Measurements from ENCODE around the gene CCDC40.

The CCDC40 gene

DNA sequence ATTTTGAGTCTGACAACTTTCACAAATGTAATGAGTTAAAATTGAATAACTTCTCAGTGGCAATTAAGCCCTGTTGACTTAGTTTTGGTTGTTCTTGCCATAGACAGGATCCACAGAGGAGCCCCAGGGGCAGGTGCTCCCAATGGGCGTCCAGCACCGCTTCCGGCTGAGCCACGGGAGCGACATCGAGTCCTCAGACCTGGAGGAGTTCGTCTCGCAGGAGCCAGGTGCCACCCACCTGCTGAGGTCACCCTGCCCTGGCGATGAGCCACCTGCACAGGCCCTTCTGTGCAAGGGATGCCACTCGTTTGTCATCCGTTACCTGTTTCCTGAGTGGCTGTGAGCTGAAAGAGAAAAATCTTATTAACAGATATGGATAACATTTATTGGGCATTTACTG is 10.7 kb downstream of the CCDC40 start:
- H3K36me3 ChIP-seq = no peaks in the 10 kb centered on the region
- TF ChIP-seq Cebpa-rat (IDR thresholded peaks at IDR 0.05) = no peak
- H3K9ac ChIP-seq = no peak overlapping the region
- no peak overlapping the region for H3K4me2 ChIP-seq
- peaks cover 7% of the 10 kb centered on the region for H3K4me1 ChIP-seq
- no peaks in the 10 kb centered on the region for H4K20me1 ChIP-seq
- H3K27ac ChIP-seq = no peak overlapping the region
- peaks cover 5% of the 10 kb centered on the region for H3K9me3 ChIP-seq
- H3K27me3 ChIP-seq = no peaks in the 10 kb centered on the region
- H3K4me3 ChIP-seq = no peak overlapping the region

DNA sequence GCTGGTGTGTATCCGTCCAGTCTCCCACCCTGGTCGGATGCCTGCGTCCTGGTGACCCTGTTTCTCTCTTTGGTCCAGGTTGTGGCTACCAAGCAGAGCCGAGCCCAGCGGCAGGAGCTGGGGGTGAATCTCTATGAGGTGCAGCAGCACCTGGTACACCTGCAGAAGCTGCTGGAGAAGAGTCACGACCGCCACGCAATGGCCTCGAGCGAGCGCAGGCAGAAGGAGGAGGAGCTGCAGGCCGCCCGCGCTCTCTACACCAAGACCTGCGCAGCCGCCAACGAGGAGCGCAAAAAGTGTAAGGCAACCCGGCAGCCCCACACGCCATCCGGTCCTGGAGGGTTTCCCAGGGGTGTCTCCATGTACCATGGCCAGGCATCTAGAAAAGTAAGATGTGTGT is 13.5 kb downstream of the CCDC40 start:
- Histone ChIP-seq H3K4me2 (no peak overlapping the region), H3K9ac (no peak overlapping the region), H3K36me3 (no peaks in the 10 kb centered on the region), H3K27me3 (no peaks in the 10 kb centered on the region), H3K4me1 (peaks cover 17% of the 10 kb centered on the region), H4K20me1 (no peaks in the 10 kb centered on the region), H3K9me3 (no peaks in the 10 kb centered on the region), H3K4me3 (no peak overlapping the region), H3K27ac (no peak overlapping the region)
- TF ChIP-seq Cebpa-rat (IDR thresholded peaks at IDR 0.05) = no peak

DNA sequence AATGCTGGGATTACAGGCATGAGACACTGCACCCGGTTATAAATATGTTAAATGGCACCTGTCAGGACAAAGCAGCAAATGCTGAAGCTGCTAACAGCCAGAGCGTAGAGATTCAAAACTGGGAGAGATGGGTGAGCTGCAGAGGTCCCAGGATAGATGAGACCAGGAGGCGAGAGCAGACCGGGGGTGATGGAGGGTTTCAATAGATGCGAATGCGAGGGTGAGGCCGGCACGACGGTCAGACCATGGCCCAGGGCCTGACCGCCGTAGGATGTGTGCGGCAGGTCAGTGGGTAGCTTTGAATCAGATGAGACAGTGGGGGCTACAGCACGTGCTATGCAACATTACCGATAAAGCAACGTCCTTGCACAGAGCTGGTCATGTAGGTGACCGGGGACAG is 14.3 kb downstream of the CCDC40 start:
- Histone ChIP-seq H3K9me3 (no peaks in the 10 kb centered on the region), H3K27ac (no peak overlapping the region), H3K9ac (no peak overlapping the region), H3K4me2 (no peak overlapping the region), H3K36me3 (no peaks in the 10 kb centered on the region), H3K4me1 (peaks cover 17% of the 10 kb centered on the region), H3K4me3 (no peak overlapping the region), H4K20me1 (no peaks in the 10 kb centered on the region), H3K27me3 (no peaks in the 10 kb centered on the region)
- no peak for TF ChIP-seq Cebpa-rat (IDR thresholded peaks at IDR 0.05)

DNA sequence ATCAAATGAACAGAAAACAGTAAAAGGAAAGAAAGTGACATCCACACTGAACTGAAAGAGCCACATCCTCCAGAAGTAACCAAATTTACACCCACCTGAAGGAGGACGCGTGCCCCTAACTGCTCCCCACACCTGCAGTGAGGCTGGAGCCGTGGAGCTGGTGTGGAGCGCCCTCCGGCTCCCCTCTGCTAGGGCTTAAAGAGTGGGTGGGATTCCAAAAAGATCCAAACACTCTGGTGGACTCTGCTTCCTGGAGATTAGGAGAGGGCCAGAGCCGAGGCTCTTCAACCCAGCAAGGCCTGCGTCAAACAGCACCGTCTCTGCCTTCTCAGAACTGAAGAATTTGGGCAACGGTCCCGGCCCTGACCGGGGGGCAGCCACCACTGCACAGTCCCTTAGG is 15.2 kb downstream of the CCDC40 start:
- Histone ChIP-seq H3K4me1 (peaks cover 17% of the 10 kb centered on the region), H3K36me3 (no peaks in the 10 kb centered on the region), H4K20me1 (no peaks in the 10 kb centered on the region), H3K27me3 (no peaks in the 10 kb centered on the region), H3K27ac (no peak overlapping the region), H3K9ac (no peak overlapping the region), H3K4me2 (peak overlapping the region; percentile 46), H3K9me3 (no peaks in the 10 kb centered on the region), H3K4me3 (no peak overlapping the region)
- no peak for TF ChIP-seq Cebpa-rat (IDR thresholded peaks at IDR 0.05)

DNA sequence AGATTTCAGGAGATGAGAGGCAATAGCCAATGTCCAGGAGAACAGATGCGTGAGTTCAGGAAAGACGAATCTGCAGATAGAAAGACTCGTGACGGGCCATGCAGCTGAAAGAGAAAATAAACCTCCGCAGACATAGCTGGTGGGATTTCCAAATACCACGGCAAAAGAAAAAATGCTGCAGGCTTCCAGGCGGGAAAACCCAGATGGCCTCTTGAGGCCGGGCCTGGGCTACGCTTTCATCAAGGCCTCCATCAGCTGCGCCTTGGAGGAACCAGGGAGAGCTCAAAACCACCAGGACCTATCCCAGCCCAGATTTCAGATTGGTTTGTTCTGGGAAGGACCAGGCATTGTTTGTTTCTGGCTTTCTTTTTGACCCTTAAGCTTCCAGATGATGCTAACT is 16.7 kb downstream of the CCDC40 start:
- no peaks in the 10 kb centered on the region for H3K9me3 ChIP-seq
- H4K20me1 ChIP-seq = no peaks in the 10 kb centered on the region
- no peak overlapping the region for H3K27ac ChIP-seq
- H3K36me3 ChIP-seq = no peaks in the 10 kb centered on the region
- peaks cover 24% of the 10 kb centered on the region for H3K4me1 ChIP-seq
- H3K9ac ChIP-seq = no peak overlapping the region
- no peak for TF ChIP-seq Cebpa-rat (IDR thresholded peaks at IDR 0.05)
- H3K4me3 ChIP-seq = no peak overlapping the region
- H3K4me2 ChIP-seq = peak overlapping the region; percentile 46
- H3K27me3 ChIP-seq = no peaks in the 10 kb centered on the region

DNA sequence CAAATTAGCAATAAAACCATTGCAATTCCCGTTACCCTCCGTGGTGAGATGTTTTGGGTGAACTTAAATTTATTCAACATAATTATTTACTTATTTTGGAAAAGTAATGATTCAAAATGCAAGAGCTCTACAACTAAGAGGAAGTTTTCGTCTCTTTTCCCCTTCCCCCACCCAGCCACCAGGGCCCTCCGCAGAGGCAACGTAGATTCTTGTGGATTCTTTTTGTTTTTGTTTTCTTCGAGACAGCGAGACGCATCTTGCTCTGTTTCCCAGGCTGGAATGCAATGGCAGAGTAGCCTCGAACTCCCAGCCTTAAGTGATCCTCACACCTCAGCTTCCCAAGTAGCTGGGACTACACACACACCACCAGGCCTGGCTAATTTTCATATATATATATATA is 19.2 kb downstream of the CCDC40 start:
- no peaks in the 10 kb centered on the region for H3K36me3 ChIP-seq
- H3K4me1 ChIP-seq = peaks cover 24% of the 10 kb centered on the region
- H3K27me3 ChIP-seq = no peaks in the 10 kb centered on the region
- no peak overlapping the region for H3K27ac ChIP-seq
- no peak for TF ChIP-seq Cebpa-rat (IDR thresholded peaks at IDR 0.05)
- no peaks in the 10 kb centered on the region for H3K9me3 ChIP-seq
- H3K4me2 ChIP-seq = no peak overlapping the region
- H3K4me3 ChIP-seq = no peak overlapping the region
- H4K20me1 ChIP-seq = no peaks in the 10 kb centered on the region
- H3K9ac ChIP-seq = no peak overlapping the region

DNA sequence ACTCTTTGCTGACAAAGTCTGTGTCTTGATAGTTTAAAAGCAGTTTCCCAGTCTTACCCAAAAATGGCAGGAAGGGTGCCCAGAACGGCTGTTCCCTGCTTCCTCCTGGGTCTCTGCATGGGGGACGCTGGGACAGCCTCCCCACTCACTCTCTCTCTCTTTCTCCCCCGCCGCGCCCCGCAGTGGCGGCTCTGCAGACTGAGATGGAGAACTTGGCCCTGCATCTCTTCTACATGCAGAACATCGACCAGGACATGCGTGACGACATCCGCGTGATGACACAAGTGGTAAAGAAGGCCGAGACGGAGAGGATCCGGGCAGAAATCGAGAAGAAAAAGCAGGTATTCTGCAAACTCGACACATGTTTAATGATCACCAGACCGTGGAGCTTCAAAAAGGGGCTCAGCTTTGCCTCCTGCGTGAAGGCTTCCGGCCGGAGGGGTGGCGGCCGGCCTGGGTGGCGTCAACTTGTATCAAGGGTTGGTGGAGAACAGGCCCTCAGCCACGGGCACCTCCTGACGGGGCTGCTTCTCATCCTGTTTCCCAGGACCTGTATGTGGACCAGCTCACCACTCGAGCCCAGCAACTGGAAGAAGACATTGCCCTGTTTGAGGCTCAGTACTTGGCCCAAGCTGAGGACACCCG is 22.0 kb downstream of the CCDC40 start:
- no peak overlapping the region for H3K9ac ChIP-seq
- no peak overlapping the region for H3K27ac ChIP-seq
- H3K9me3 ChIP-seq = no peaks in the 10 kb centered on the region
- H3K27me3 ChIP-seq = no peaks in the 10 kb centered on the region
- H3K4me1 ChIP-seq = peaks cover 7% of the 10 kb centered on the region; the same call in 1 of the 2 replicates
- no peak overlapping the region for H3K4me2 ChIP-seq
- H3K36me3 ChIP-seq = no peaks in the 10 kb centered on the region
- no peak overlapping the region for H3K4me3 ChIP-seq
- no peaks in the 10 kb centered on the region for H4K20me1 ChIP-seq
- TF ChIP-seq Cebpa-rat (IDR thresholded peaks at IDR 0.05) = no peak

DNA sequence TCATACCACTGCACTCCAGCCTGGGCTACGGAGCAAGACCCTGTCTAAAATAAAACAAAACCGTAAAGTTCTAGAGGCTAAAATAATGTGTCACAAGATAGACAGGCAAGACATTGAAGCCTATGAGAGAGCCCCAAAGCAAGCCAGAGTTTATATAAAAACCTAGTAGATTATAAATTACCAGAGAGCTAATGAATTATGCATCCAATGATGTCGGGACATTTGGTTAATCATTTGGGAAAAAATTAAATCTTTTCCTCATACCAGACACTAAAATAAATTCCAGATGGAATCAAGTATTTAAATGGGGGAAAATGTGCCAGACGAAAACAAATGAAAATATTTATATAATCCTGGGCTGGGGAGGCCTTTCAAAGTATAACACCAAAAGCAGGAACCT is 24.2 kb downstream of the CCDC40 start:
- Histone ChIP-seq H3K4me2 (no peak overlapping the region), H3K9ac (no peak overlapping the region), H3K27me3 (no peaks in the 10 kb centered on the region), H3K27ac (no peak overlapping the region), H3K36me3 (no peaks in the 10 kb centered on the region), H3K9me3 (no peaks in the 10 kb centered on the region), H3K4me3 (no peak overlapping the region), H4K20me1 (no peaks in the 10 kb centered on the region), H3K4me1 (peaks cover 7% of the 10 kb centered on the region; the same call in 1 of the 2 replicates)
- no peak for TF ChIP-seq Cebpa-rat (IDR thresholded peaks at IDR 0.05)

DNA sequence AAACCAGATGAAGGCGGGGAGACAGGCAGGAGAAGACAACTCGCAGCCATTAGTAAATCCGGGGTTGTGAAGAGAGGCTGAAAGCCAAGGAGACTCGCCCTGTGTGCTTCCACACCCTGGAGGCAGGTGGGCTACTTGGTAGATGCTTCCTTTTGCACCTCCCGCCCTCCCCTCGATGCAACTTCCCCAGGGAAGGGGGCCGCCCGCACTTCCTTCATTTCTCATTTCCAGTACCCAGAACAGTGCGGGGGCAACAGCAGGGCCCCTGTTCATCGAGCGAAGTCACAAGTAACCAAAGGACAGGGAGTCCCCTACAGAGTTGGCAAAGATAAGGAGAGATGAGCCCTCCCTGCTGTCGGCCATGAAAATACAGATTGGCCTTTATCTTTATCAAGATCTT is 25.0 kb downstream of the CCDC40 start:
- no peak overlapping the region for H3K27ac ChIP-seq
- no peak for TF ChIP-seq Cebpa-rat (IDR thresholded peaks at IDR 0.05)

DNA sequence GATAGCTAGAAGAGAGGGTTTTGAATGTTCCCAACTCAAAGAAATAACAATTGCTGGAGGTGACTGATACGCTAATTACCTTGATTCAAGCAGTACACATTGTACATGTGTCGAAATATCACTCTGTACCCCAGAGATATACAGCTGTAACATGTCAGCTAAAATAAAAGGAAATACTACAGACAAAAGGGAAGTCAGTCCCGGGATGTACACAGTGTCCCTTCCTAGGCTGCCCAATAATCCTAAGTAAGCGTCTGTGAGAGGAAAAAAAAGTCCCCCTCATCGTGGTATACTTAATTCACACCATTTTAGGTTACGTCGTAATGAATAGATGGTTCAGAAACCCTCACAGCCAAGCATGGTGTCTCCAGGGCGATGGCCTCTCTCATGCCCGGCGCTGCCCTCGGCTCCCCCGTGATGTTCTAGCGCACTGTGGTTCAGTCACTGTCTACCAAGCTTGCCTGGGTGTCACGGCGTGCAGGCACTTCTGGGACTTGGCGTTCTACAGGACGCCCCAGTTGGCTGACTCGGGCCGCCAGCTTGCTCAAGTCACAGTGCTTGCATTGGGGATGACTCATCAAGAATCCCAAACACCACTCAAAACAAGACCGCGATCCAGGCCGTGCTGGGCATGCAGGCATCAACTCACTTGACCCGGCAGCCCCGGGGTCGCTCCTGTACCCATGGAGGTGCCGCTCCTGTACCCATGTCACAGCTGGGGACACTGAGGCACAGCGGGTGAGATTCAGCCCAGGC is 27.6 kb downstream of the CCDC40 start:
- Histone ChIP-seq H4K20me1 (no peaks in the 10 kb centered on the region), H3K4me3 (no peak overlapping the region), H3K36me3 (no peaks in the 10 kb centered on the region), H3K27ac (no peak overlapping the region), H3K27me3 (no peaks in the 10 kb centered on the region), H3K9ac (no peak overlapping the region), H3K4me2 (no peak overlapping the region), H3K9me3 (no peaks in the 10 kb centered on the region), H3K4me1 (no peaks in the 10 kb centered on the region)
- no peak for TF ChIP-seq Cebpa-rat (IDR thresholded peaks at IDR 0.05)

More for the DNA sequence above, 25.0 kb downstream of the CCDC40 start:
- no peaks in the 10 kb centered on the region for H3K9me3 ChIP-seq
- H3K36me3 ChIP-seq = no peaks in the 10 kb centered on the region
- H4K20me1 ChIP-seq = no peaks in the 10 kb centered on the region
- H3K4me2 ChIP-seq = no peak overlapping the region
- H3K27me3 ChIP-seq = no peaks in the 10 kb centered on the region
- H3K4me1 ChIP-seq = peaks cover 7% of the 10 kb centered on the region; the same call in 1 of the 2 replicates
- H3K4me3 ChIP-seq = no peak overlapping the region
- H3K9ac ChIP-seq = no peak overlapping the region

All from BLaER1 (cell line).